ENCODE data around the gene MAP3K5. TPM values are rescaled to one million over a fixed set of nuclear protein-coding genes. Genes with fewer than 3 reads are reported as not detected.

MAP3K5 gene
- total RNA-seq, 1 experiment from 2014 or later: 8.1 TPM

DNA sequence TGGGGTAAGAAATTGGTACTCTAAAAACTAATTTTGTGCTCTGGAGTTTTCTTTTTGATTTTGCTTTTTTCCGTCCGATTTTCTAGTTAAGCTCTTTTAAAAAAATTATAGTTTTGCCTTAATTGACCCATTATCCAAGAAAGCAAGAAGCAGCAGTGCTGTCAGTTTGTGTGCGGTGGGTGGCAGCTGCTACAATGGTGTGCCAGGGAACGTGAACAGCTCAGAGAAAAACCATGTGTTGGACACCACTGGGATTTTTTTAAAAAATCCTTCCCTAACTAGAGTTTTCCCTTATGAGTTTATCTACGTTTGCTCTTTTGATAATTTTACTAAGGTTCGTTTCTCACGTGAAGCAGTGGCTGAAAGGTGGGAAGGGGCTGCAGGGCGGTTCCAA lies 8.0 kb downstream of the MAP3K5 start:
- Histone ChIP-seq H3K27ac (ENCODE audit: low read length) (peak overlapping the region; percentile 44; the same call in 1 of the 2 replicates), H3K9me3 (ENCODE audit: control insufficient read depth, insufficient read depth, low read depth, low read length) (no peaks in the 10 kb centered on the region), H3K4me3 (ENCODE audit: low read depth in 2 of 2, low read length in 2 of 2) (no peak overlapping the region), H3K27me3 (ENCODE audit: control insufficient read depth, insufficient read depth, low read length) (no peaks in the 10 kb centered on the region), H3K36me3 (ENCODE audit: control insufficient read depth, insufficient read depth, low read length) (no peaks in the 10 kb centered on the region), H3K4me1 (ENCODE audit: control insufficient read depth, insufficient read depth, low read length) (peaks cover 31% of the 10 kb centered on the region)
- in situ Hi-C loops (cut with HindIII; ENCODE audit: low pct_unique_long_range_greater_than_20kb, low sequenced_read_pairs) (no loop called here), intact Hi-C loops (cut with micrococcal nuclease; ENCODE audit: unreplicated experiment) (no loop called here)
- ChIA-PET CTCF (no interaction called here), POLR2A (interaction anchor here (0.6 kb wide), 1 partner anchor 133 kb away, joined by 3 read pairs; no protein-coding TSS in a partner anchor)
- no peak for ATAC-seq
- BruUV-seq (replicated peaks): no TSS peak
- TF ChIP-seq TCF7L2 (IDR thresholded peaks at IDR 0.05; ENCODE audit: low read depth, low read length) (no peak), SIN3A (IDR thresholded peaks at IDR 0.05; ENCODE audit: borderline replicate concordance, insufficient read depth, low read depth, low read length) (no peak), POLR2AphosphoS5 (IDR thresholded peaks at IDR 0.05; ENCODE audit: low read depth, low read length) (no peak)
- TF ChIP-seq, protein P1, sequence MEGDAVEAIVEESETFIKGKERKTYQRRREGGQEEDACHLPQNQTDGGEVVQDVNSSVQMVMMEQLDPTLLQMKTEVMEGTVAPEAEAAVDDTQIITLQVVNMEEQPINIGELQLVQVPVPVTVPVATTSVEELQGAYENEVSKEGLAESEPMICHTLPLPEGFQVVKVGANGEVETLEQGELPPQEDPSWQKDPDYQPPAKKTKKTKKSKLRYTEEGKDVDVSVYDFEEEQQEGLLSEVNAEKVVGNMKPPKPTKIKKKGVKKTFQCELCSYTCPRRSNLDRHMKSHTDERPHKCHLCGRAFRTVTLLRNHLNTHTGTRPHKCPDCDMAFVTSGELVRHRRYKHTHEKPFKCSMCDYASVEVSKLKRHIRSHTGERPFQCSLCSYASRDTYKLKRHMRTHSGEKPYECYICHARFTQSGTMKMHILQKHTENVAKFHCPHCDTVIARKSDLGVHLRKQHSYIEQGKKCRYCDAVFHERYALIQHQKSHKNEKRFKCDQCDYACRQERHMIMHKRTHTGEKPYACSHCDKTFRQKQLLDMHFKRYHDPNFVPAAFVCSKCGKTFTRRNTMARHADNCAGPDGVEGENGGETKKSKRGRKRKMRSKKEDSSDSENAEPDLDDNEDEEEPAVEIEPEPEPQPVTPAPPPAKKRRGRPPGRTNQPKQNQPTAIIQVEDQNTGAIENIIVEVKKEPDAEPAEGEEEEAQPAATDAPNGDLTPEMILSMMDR (IDR thresholded peaks at IDR 0.05): no peak
- TF ChIP-seq, protein P2, sequence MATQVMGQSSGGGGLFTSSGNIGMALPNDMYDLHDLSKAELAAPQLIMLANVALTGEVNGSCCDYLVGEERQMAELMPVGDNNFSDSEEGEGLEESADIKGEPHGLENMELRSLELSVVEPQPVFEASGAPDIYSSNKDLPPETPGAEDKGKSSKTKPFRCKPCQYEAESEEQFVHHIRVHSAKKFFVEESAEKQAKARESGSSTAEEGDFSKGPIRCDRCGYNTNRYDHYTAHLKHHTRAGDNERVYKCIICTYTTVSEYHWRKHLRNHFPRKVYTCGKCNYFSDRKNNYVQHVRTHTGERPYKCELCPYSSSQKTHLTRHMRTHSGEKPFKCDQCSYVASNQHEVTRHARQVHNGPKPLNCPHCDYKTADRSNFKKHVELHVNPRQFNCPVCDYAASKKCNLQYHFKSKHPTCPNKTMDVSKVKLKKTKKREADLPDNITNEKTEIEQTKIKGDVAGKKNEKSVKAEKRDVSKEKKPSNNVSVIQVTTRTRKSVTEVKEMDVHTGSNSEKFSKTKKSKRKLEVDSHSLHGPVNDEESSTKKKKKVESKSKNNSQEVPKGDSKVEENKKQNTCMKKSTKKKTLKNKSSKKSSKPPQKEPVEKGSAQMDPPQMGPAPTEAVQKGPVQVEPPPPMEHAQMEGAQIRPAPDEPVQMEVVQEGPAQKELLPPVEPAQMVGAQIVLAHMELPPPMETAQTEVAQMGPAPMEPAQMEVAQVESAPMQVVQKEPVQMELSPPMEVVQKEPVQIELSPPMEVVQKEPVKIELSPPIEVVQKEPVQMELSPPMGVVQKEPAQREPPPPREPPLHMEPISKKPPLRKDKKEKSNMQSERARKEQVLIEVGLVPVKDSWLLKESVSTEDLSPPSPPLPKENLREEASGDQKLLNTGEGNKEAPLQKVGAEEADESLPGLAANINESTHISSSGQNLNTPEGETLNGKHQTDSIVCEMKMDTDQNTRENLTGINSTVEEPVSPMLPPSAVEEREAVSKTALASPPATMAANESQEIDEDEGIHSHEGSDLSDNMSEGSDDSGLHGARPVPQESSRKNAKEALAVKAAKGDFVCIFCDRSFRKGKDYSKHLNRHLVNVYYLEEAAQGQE (IDR thresholded peaks at IDR 0.05; ENCODE audit: insufficient read depth in 1 of 2, low read depth in 2 of 2, low read length in 1 of 2): no peak
- no peak for DNase-seq (ENCODE audit: low read depth, low spot score)

DNA sequence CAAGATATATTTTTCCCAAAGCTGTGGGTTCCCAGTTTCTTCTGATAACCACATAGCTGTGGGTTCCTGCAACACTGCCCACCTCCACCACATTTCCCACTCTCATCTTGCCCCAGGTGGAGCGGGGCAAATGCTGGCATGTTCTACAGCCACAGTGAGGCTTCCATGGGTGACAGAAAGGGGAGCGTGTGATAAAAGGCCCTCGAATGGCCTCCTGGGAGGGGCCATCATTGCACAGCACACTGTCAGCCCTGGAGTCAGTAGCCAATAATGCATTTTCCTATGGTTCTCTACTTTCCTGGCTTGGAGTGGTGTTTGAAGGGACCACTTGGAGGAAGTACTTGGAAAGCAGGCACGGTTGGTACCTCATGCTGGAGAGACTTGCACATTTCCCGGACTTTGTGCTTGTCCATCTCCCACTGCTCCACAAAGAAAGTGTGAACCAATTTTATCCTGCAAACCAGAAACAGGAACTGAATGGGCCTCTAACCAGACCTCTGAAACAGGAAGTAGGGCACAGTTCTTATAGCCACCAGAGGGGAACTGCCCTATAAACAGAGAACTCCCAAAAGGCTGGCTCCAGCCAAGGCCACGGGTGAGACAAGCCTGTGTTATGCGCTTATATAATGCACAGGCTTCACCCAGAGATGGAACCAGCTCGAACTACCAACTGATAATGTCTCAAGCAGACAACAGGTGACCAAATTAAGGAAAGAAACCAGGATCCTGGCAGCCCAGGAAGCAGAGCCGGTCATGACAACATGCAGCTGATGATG lies 8.6 kb downstream of the MAP3K5 start:
- Histone ChIP-seq H3K4me3 (ENCODE audit: low read depth in 2 of 2, low read length in 2 of 2) (no peak overlapping the region), H3K9me3 (ENCODE audit: control insufficient read depth, insufficient read depth, low read depth, low read length) (no peaks in the 10 kb centered on the region), H3K27me3 (ENCODE audit: control insufficient read depth, insufficient read depth, low read length) (no peaks in the 10 kb centered on the region), H3K27ac (ENCODE audit: low read length) (peak overlapping the region; percentile 51; the same call in 1 of the 2 replicates), H3K4me1 (ENCODE audit: control insufficient read depth, insufficient read depth, low read length) (peaks cover 31% of the 10 kb centered on the region), H3K36me3 (ENCODE audit: control insufficient read depth, insufficient read depth, low read length) (no peaks in the 10 kb centered on the region)
- DNase-seq (ENCODE audit: low read depth, low spot score) (no peak), ATAC-seq (no peak)
- BruUV-seq (replicated peaks): no TSS peak
- TF ChIP-seq TCF7L2 (IDR thresholded peaks at IDR 0.05; ENCODE audit: low read depth, low read length): no peak
- TF ChIP-seq SIN3A (IDR thresholded peaks at IDR 0.05; ENCODE audit: borderline replicate concordance, insufficient read depth, low read depth, low read length): no peak
- TF ChIP-seq POLR2AphosphoS5 (IDR thresholded peaks at IDR 0.05; ENCODE audit: low read depth, low read length): no peak
- TF ChIP-seq, protein P2 (IDR thresholded peaks at IDR 0.05; ENCODE audit: insufficient read depth in 1 of 2, low read depth in 2 of 2, low read length in 1 of 2): no peak
- ChIA-PET POLR2A (interaction anchor here (0.6 kb wide), 1 partner anchor 133 kb away, joined by 3 read pairs; no protein-coding TSS in a partner anchor), CTCF (no interaction called here)
- in situ Hi-C loops (cut with HindIII; ENCODE audit: low pct_unique_long_range_greater_than_20kb, low sequenced_read_pairs): no loop called here
- intact Hi-C loops (cut with micrococcal nuclease; ENCODE audit: unreplicated experiment): no loop called here

Measured in Panc1 (cell line).